Ishikawa (cell line): ENCODE results near the gene TP73.

Experiments used
- CEBPB ChIP-seq: IDR thresholded peaks from 2 replicates; pipeline ENCODE4 v1.6.1; 2012
- CREB1 ChIP-seq: IDR thresholded peaks from 2 replicates; pipeline ENCODE4 v1.6.1; 2012; ENCODE audit warnings: low read depth
- EGR1 ChIP-seq: IDR thresholded peaks from 2 replicates; pipeline ENCODE4 v1.6.1; 2012
- EP300 ChIP-seq: IDR thresholded peaks from 2 replicates; pipeline ENCODE4 v1.6.1; 2012; ENCODE audit warnings: borderline replicate concordance
- FOXM1 ChIP-seq: IDR thresholded peaks from 2 replicates; pipeline ENCODE4 v1.6.1; 2012; ENCODE audit warnings: low read depth, borderline replicate concordance
- MAX ChIP-seq: IDR thresholded peaks from 2 replicates; pipeline ENCODE4 v1.6.1; 2012
- NFIC ChIP-seq: IDR thresholded peaks from 2 replicates; pipeline ENCODE4 v1.6.1; 2012
- RAD21 ChIP-seq: IDR thresholded peaks from 2 replicates; pipeline ENCODE4 v1.6.1; 2012; ENCODE audit warnings: low read depth
- REST ChIP-seq: IDR thresholded peaks from 2 replicates; pipeline ENCODE4 v1.6.1; 2012; ENCODE audit warnings: low read depth, mild to moderate bottlenecking
- TAF1 ChIP-seq: IDR thresholded peaks from 2 replicates; pipeline ENCODE4 v1.6.1; 2012; ENCODE audit warnings: low read depth, mild to moderate bottlenecking
- TCF12 ChIP-seq: IDR thresholded peaks from 2 replicates; pipeline ENCODE4 v1.6.1; 2012; ENCODE audit warnings: low read depth
- TEAD4 ChIP-seq: IDR thresholded peaks from 2 replicates; pipeline ENCODE4 v1.6.1; 2012
- USF1 ChIP-seq: IDR thresholded peaks from 2 replicates; pipeline ENCODE4 v1.6.1; 2012
- YY1 ChIP-seq: IDR thresholded peaks from 2 replicates; pipeline ENCODE4 v1.6.1; 2012; ENCODE audit warnings: low read depth
- ZBTB7A ChIP-seq: IDR thresholded peaks from 2 replicates; pipeline ENCODE4 v1.6.1; 2012; ENCODE audit warnings: low read depth

TP73 gene

GRCh38 chr1:3711381-3711779 is 59.1 kb downstream of the TP73 start:
- no peak for TF ChIP-seq CREB1
- TF ChIP-seq TAF1, result no peak
- no peak for TF ChIP-seq EGR1
- TF ChIP-seq YY1, result no peak

GRCh38 chr1:3711780-3712451 is 59.6 kb downstream of the TP73 start:
- no peak for TF ChIP-seq NFIC
- no peak for TF ChIP-seq RAD21
- TF ChIP-seq TCF12, result no peak
- no peak for TF ChIP-seq YY1
- no peak for TF ChIP-seq TAF1
- TF ChIP-seq MAX, result no peak

- no peak for TF ChIP-seq TAF1
- TF ChIP-seq RAD21, result no peak
- TF ChIP-seq TCF12, result no peak
- TF ChIP-seq MAX, result no peak
- no peak for TF ChIP-seq USF1
- TF ChIP-seq FOXM1, result no peak
- TF ChIP-seq EP300, result no peak
- TF ChIP-seq REST, result no peak
- TF ChIP-seq CREB1, result no peak
- TF ChIP-seq YY1, result no peak
- TF ChIP-seq EGR1, result no peak
Measured at GRCh38 chr1:3712573-3713535, 60.5 kb downstream of the TP73 start.

- TF ChIP-seq NFIC (no peak), ZBTB7A (no peak), TEAD4 (no peak), USF1 (no peak), REST (no peak), FOXM1 (no peak), TCF12 (no peak), YY1 (no peak), EGR1 (no peak), MAX (no peak), CREB1 (no peak), RAD21 (no peak), EP300 (no peak), CEBPB (no peak)
Measured at GRCh38 chr1:3713840-3714239, 61.5 kb downstream of the TP73 start.

GRCh38 chr1:3714284-3714741 is 62.0 kb downstream of the TP73 start:
- TF ChIP-seq REST (no peak), CEBPB (no peak), YY1 (no peak), FOXM1 (no peak), CREB1 (no peak), USF1 (no peak), NFIC (no peak), TEAD4 (no peak), ZBTB7A (no peak)
